IMR-90 (cell line): ENCODE measurements around the gene PSPC1. TPM values are rescaled to one million over a fixed set of nuclear protein-coding genes. Genes with fewer than 3 reads are reported as not detected.

Experiments
- ATAC-seq: fragments of 200-7000 bp; cut with Tn5 transposase; 2 replicates; pipeline ENCODE4 v1.9.1; 2020; ENCODE audit warnings: low read depth, mild to moderate bottlenecking, moderate library complexity
- BruUV-seq: library from RNA; stranded (reverse); fragments of 400-500 nt; replicated peaks from 2 replicates; lab custom pipeline; 2021; lab: Mats Ljungman, UMichigan
- CTCF ChIA-PET: fragments of 300-600 bp; formaldehyde crosslinking; extraction: SDS; loops from one replicate; lab custom pipeline; 2021; ENCODE audit warnings: antibody characterized with exemption; lab: Yijun Ruan, JAX
- POLR2A ChIA-PET: fragments of 300-600 bp; sonication (Branson Sonifier 250); formaldehyde crosslinking; loops from one replicate; lab custom pipeline; 2022; ENCODE audit warnings: antibody characterized with exemption; ENCODE audit not compliant: unreplicated experiment; lab: Charles Lee
- DNase-seq: peaks from one replicate; pipeline ENCODE4 v3.0.0; 2013
- H2AFZ ChIP-seq: replicated peaks from 2 replicates; pipeline ENCODE3; 2013; ENCODE audit warnings: low read length, mild to moderate bottlenecking; ENCODE audit not compliant: poor library complexity
- H2AK5ac ChIP-seq: 2 replicates; pipeline ENCODE4 v1.6.1; 2013; ENCODE audit warnings: low read depth, low read length, inconsistent platforms
- H2AK9ac ChIP-seq: replicated peaks from 2 replicates; pipeline ENCODE3; 2013; ENCODE audit warnings: mild to moderate bottlenecking, low read depth, low read length, moderate library complexity; ENCODE audit not compliant: poor library complexity
- H2BK120ac ChIP-seq: 2 replicates; pipeline ENCODE4 v1.6.1; 2013; ENCODE audit warnings: low read depth, low read length, inconsistent platforms
- H2BK15ac ChIP-seq: 3 replicates; pipeline ENCODE4 v1.6.1; 2013; ENCODE audit warnings: low read depth, low read length, inconsistent platforms
- H2BK20ac ChIP-seq: 2 replicates; pipeline ENCODE4 v1.6.1; 2013; ENCODE audit warnings: low read depth, mild to moderate bottlenecking, inconsistent platforms, low read length, moderate library complexity
- H2BK5ac ChIP-seq: 2 replicates; pipeline ENCODE4 v1.6.1; 2013; ENCODE audit warnings: mild to moderate bottlenecking, low read depth, low read length, inconsistent platforms; ENCODE audit not compliant: poor library complexity, severe bottlenecking
- H3K14ac ChIP-seq: replicated peaks from 2 replicates; pipeline ENCODE4 v1.6.1; 2013; ENCODE audit warnings: low read depth, low read length, inconsistent platforms
- H3K18ac ChIP-seq: 2 replicates; pipeline ENCODE4 v1.6.1; 2013; ENCODE audit warnings: low read depth, low read length, control low read depth
- H3K23ac ChIP-seq: 2 replicates; pipeline ENCODE4 v1.6.1; 2013; ENCODE audit warnings: low read depth, low read length, inconsistent platforms
- H3K27ac ChIP-seq: 2 replicates; pipeline ENCODE4 v1.5.1; 2013; ENCODE audit warnings: mild to moderate bottlenecking, control low read depth, low read length; ENCODE audit not compliant: insufficient read depth
- H3K27me3 ChIP-seq: 2 replicates; pipeline ENCODE4 v1.6.1; 2013; ENCODE audit warnings: low read length; ENCODE audit not compliant: control insufficient read depth, insufficient read depth
- H3K36me3 ChIP-seq: 2 replicates; pipeline ENCODE4 v1.6.1; 2013; ENCODE audit warnings: low read length, mixed read lengths; ENCODE audit not compliant: control insufficient read depth, insufficient read depth
- H3K4ac ChIP-seq: 2 replicates; pipeline ENCODE4 v1.6.1; 2013; ENCODE audit warnings: low read depth, low read length, inconsistent platforms
- H3K4me1 ChIP-seq: 2 replicates; pipeline ENCODE4 v1.6.1; 2013; ENCODE audit warnings: low read length, mixed read lengths; ENCODE audit not compliant: control insufficient read depth, insufficient read depth
- H3K4me2 ChIP-seq: 2 replicates; pipeline ENCODE4 v1.6.1; 2013; ENCODE audit warnings: low read depth, mild to moderate bottlenecking, control low read depth, low read length, moderate library complexity
- H3K4me3 ChIP-seq: 2 replicates; pipeline ENCODE4 v1.5.1; 2013; ENCODE audit warnings: low read depth, mild to moderate bottlenecking, control low read depth, low read length, moderate library complexity; ENCODE audit not compliant: insufficient read depth
- H3K56ac ChIP-seq: 2 replicates; pipeline ENCODE4 v1.6.1; 2013; ENCODE audit warnings: low read length, inconsistent platforms; ENCODE audit not compliant: insufficient read depth; ENCODE audit errors: extremely low read depth
- H3K79me1 ChIP-seq, 2 experiments: 2 replicates each; pipeline ENCODE4 v1.6.1; 2013; ENCODE audit warnings: low read length in 2 of 2, inconsistent platforms in 1 of 2, low read depth in 1 of 2
- H3K9ac ChIP-seq: 2 replicates; pipeline ENCODE4 v1.6.1; 2013; ENCODE audit warnings: low read depth, low read length, control low read depth
- H3K9me1 ChIP-seq: 2 replicates; pipeline ENCODE4 v1.6.1; 2013; ENCODE audit warnings: low read length, inconsistent platforms; ENCODE audit not compliant: insufficient read depth
- H3K9me3 ChIP-seq: 2 replicates; pipeline ENCODE4 v1.6.1; 2013; ENCODE audit warnings: low read length; ENCODE audit not compliant: control insufficient read depth, insufficient read depth
- H4K20me1 ChIP-seq: 2 replicates; pipeline ENCODE4 v1.6.1; 2013; ENCODE audit warnings: low read length, inconsistent platforms; ENCODE audit not compliant: insufficient read depth
- H4K5ac ChIP-seq: 2 replicates; pipeline ENCODE4 v1.6.1; 2013; ENCODE audit warnings: mild to moderate bottlenecking, low read depth, low read length, control low read depth
- H4K8ac ChIP-seq, 2 experiments: 2 replicates each; pipeline ENCODE4 v1.6.1; 2013; ENCODE audit warnings: low read depth in 2 of 2, low read length in 2 of 2, control low read depth in 1 of 2, inconsistent platforms in 1 of 2
- H4K91ac ChIP-seq: 2 replicates; pipeline ENCODE4 v1.6.1; 2013; ENCODE audit warnings: low read depth, low read length, inconsistent platforms; ENCODE audit not compliant: insufficient read depth
- BHLHE40 ChIP-seq: fragments of 150-350 bp; IDR thresholded peaks from 2 replicates; pipeline ENCODE4 v1.6.1; 2016; ENCODE audit warnings: mild to moderate bottlenecking, low read depth, low read length
- CHD1 ChIP-seq: IDR thresholded peaks from 2 replicates; pipeline ENCODE4 v1.6.1; 2012; ENCODE audit warnings: low read depth, low read length, improper control_type of control experiment
- FOS ChIP-seq: fragments of 150-350 bp; IDR thresholded peaks from 2 replicates; pipeline ENCODE4 v1.6.1; 2016; ENCODE audit warnings: low read depth, low read length
- MAFK ChIP-seq: IDR thresholded peaks from 2 replicates; pipeline ENCODE4 v1.6.1; 2012; ENCODE audit warnings: low read depth, low read length, improper control_type of control experiment
- MAZ ChIP-seq: IDR thresholded peaks from 2 replicates; pipeline ENCODE4 v1.6.1; 2012; ENCODE audit warnings: low read depth, mild to moderate bottlenecking, low read length, improper control_type of control experiment, moderate library complexity, borderline replicate concordance
- MXI1 ChIP-seq: IDR thresholded peaks from 2 replicates; pipeline ENCODE4 v1.6.1; 2012; ENCODE audit warnings: low read depth, mild to moderate bottlenecking, low read length, moderate library complexity, borderline replicate concordance
- POLR2A ChIP-seq: IDR thresholded peaks from 2 replicates; pipeline ENCODE4 v1.6.1; 2012; ENCODE audit warnings: mild to moderate bottlenecking, low read depth, low read length
- RAD21 ChIP-seq: IDR thresholded peaks from 2 replicates; pipeline ENCODE4 v1.6.1; 2012; ENCODE audit warnings: low read length, improper control_type of control experiment
- RCOR1 ChIP-seq: IDR thresholded peaks from 2 replicates; pipeline ENCODE4 v1.6.1; 2012; ENCODE audit warnings: mild to moderate bottlenecking, low read length, improper control_type of control experiment; ENCODE audit not compliant: insufficient replicate concordance
- RFX5 ChIP-seq: IDR thresholded peaks from 2 replicates; pipeline ENCODE4 v1.8.0; 2012; ENCODE audit warnings: low read depth, mild to moderate bottlenecking, low read length, moderate library complexity
- whole genome bisulfite sequencing, 2 experiments: methylation state at CpG; one replicate each; pipeline versions ENCODE4 v1.1.5 to v1.1.7; 2013; ENCODE audit warnings: missing lambda C conversion rate in 2 of 2; ENCODE audit not compliant: insufficient read length in 1 of 2; ENCODE audit errors: extremely low coverage in 2 of 2; 5-methylcytosine and 5-hydroxymethylcytosine counted together
- dilution Hi-C: fragments of 300-500 bp; cut with HindIII; formaldehyde crosslinking; loops from one replicate; pipeline ENCODE4 v1.14.3; 2018; ENCODE audit warnings: low sequenced_read_pairs; ENCODE audit not compliant: unreplicated experiment
- in situ Hi-C: fragments of 300-500 bp; cut with MboI; formaldehyde crosslinking; loops from 3 replicates; pipeline ENCODE4 v1.14.3; 2019; ENCODE audit warnings: low sequenced_read_pairs, inconsistent platforms, mixed read lengths
- intact Hi-C: fragments of 100-400 bp; cut with micrococcal nuclease; formaldehyde crosslinking; loops from 2 replicates; pipeline ENCODE4 v1.10.0; 2022
- polyA plus RNA-seq, 3 experiments: library from polyadenylated mRNA; depleted of rRNA; stranded (reverse); fragments of >200 nt; gene quantifications; 2 replicates each; pipeline ENCODE4 v1.2.3, GENCODE V29; 2012; ENCODE audit warnings: low replicate concordance in 1 of 3
- total RNA-seq: library from RNA; depleted of rRNA; stranded (reverse); fragments of >200 nt; gene quantifications from 2 replicates; pipeline ENCODE4 v1.2.3, GENCODE V29; 2012
- TF ChIP-seq, protein P1 (sequence below): fragments of 150-350 bp; IDR thresholded peaks from 2 replicates; pipeline ENCODE4 v1.6.1; 2016; ENCODE audit warnings: low read depth, mild to moderate bottlenecking, low read length, moderate library complexity, borderline replicate concordance
- TF ChIP-seq, protein P2 (sequence below): conservative IDR thresholded peaks from 2 replicates; pipeline ENCODE4 v1.5.1; 2012; ENCODE audit warnings: mild to moderate bottlenecking, low read depth, low read length, improper control_type of control experiment

Gene PSPC1
- total and polyA plus RNA-seq, 2 of the 4 experiments (the other 2 are of a cell fraction), result 38.3 to 39.8 TPM

DNA sequence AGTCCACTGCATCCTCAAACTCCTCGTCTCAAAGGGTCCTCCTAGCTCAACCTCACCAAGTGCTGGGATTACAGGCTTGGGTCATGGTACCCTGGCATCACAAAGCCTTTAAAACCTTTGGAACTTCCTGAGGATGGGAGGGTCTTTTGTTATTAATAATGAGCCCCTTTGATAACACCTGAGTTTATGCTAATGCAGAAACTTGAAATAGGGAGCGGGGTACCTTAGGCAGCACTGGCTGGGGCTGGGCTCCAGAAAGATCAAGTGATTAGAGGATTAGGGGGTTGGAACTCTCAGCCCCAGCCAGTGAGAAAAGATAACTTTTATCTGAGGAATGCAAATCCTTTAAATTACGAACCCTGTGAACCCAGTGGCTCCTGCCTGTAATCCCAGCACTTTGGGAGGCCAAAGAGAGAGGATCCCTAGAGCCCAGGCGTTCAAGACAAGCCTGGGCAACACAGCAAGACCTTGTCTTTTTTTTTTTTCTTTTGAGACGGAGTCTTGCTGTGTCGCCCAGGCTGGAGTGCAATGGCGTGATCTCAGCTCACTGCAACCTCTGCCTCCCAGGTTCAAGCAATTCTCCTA is 9.3 kb upstream of the PSPC1 start:
- Histone ChIP-seq H3K9me3 (no peaks in the 10 kb centered on the region), H3K23ac (no peak overlapping the region), H3K14ac (no peak overlapping the region), H3K4me3 (no peak overlapping the region), H2AFZ (no peak overlapping the region), H4K8ac (no peak overlapping the region), H3K4ac (no peak overlapping the region), H4K20me1 (no peaks in the 10 kb centered on the region), H3K79me1 (peaks cover 0 to 5% of the 10 kb centered on the region in 2 experiments; a peak in 2 of 4 replicates), H3K4me1 (peaks cover 7% of the 10 kb centered on the region), H2BK15ac (no peak overlapping the region), H3K9me1 (0 out of 2 replicates have a peak, but pooled peaks cover 7% of the 10 kb centered on the region), H3K18ac (no peak overlapping the region), H2BK5ac (no peak overlapping the region), H2BK20ac (no peak overlapping the region), H3K36me3 (no peaks in the 10 kb centered on the region), H3K27me3 (no peaks in the 10 kb centered on the region), H3K56ac (no peak overlapping the region), H3K9ac (no peak overlapping the region), H2AK9ac (no peak overlapping the region), H2AK5ac (no peak overlapping the region), H3K27ac (no peak overlapping the region), H2BK120ac (no peak overlapping the region), H3K4me2 (no peak overlapping the region), H4K91ac (no peak overlapping the region), H4K5ac (no peak overlapping the region)
- in situ Hi-C loops, result no loop called here
- ATAC-seq (no peak), DNase-seq (no peak)
- ChIA-PET CTCF (interaction anchor here (1.0 kb wide), 1 partner anchor 19 kb away, joined by 3 read pairs; no protein-coding TSS in a partner anchor), POLR2A (no interaction called here)
- TF ChIP-seq RCOR1, result no peak
- TF ChIP-seq MAZ, result no peak
- TF ChIP-seq MXI1, result no peak
- TF ChIP-seq, protein P1, sequence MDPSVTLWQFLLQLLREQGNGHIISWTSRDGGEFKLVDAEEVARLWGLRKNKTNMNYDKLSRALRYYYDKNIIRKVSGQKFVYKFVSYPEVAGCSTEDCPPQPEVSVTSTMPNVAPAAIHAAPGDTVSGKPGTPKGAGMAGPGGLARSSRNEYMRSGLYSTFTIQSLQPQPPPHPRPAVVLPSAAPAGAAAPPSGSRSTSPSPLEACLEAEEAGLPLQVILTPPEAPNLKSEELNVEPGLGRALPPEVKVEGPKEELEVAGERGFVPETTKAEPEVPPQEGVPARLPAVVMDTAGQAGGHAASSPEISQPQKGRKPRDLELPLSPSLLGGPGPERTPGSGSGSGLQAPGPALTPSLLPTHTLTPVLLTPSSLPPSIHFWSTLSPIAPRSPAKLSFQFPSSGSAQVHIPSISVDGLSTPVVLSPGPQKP, result no peak
- no peak for TF ChIP-seq BHLHE40
- TF ChIP-seq RAD21, result no peak
- TF ChIP-seq, protein P2, sequence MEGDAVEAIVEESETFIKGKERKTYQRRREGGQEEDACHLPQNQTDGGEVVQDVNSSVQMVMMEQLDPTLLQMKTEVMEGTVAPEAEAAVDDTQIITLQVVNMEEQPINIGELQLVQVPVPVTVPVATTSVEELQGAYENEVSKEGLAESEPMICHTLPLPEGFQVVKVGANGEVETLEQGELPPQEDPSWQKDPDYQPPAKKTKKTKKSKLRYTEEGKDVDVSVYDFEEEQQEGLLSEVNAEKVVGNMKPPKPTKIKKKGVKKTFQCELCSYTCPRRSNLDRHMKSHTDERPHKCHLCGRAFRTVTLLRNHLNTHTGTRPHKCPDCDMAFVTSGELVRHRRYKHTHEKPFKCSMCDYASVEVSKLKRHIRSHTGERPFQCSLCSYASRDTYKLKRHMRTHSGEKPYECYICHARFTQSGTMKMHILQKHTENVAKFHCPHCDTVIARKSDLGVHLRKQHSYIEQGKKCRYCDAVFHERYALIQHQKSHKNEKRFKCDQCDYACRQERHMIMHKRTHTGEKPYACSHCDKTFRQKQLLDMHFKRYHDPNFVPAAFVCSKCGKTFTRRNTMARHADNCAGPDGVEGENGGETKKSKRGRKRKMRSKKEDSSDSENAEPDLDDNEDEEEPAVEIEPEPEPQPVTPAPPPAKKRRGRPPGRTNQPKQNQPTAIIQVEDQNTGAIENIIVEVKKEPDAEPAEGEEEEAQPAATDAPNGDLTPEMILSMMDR, result no peak
- TF ChIP-seq FOS, result no peak
- TF ChIP-seq POLR2A, result no peak
- TF ChIP-seq CHD1, result no peak
- no peak for TF ChIP-seq MAFK
- TF ChIP-seq RFX5, result no peak
- no CpG with 5 or more reads among the region's 7 CpGs for WGBS, 2 experiments
- dilution Hi-C loops, result no loop called here
- BruUV-seq, result no TSS peak
- intact Hi-C loops, result no loop called here
